ENCODE measurements around the gene TSPAN17.

TSPAN17 gene

GRCh38 chr5:176620333-176620981, 26.8 kb upstream of the TSPAN17 start:
- DNase-seq (ENCODE audit: low read depth): no peak
- no peak overlapping the region for H3K4me3 ChIP-seq (ENCODE audit: low read depth, low read length)
- in situ Hi-C loops (cut with HindIII; ENCODE audit: low sequenced_read_pairs): no loop called here
- no peak for TF ChIP-seq CTCF (IDR thresholded peaks at IDR 0.05; ENCODE audit: low read depth, low read length, missing control alignments)

GRCh38 chr5:176621661-176622079, 25.6 kb upstream of the TSPAN17 start:
- in situ Hi-C loops (cut with HindIII; ENCODE audit: low sequenced_read_pairs): no loop called here
- no peak for TF ChIP-seq CTCF (IDR thresholded peaks at IDR 0.05; ENCODE audit: low read depth, low read length, missing control alignments)
- DNase-seq (ENCODE audit: low read depth): no peak

GRCh38 chr5:176624142-176624541, 23.1 kb upstream of the TSPAN17 start:
- in situ Hi-C loops (cut with HindIII; ENCODE audit: low sequenced_read_pairs): no loop called here

More at GRCh38 chr5:176621661-176622079, 25.6 kb upstream of the TSPAN17 start:
- no peak overlapping the region for H3K4me3 ChIP-seq (ENCODE audit: low read depth, low read length)

GRCh38 chr5:176624938-176625337, 22.3 kb upstream of the TSPAN17 start:
- DNase-seq (ENCODE audit: low read depth): no peak
- in situ Hi-C loops (cut with HindIII; ENCODE audit: low sequenced_read_pairs): no loop called here
- no peak for TF ChIP-seq CTCF (IDR thresholded peaks at IDR 0.05; ENCODE audit: low read depth, low read length, missing control alignments)

More at GRCh38 chr5:176624142-176624541, 23.1 kb upstream of the TSPAN17 start:
- no peak for TF ChIP-seq CTCF (IDR thresholded peaks at IDR 0.05; ENCODE audit: low read depth, low read length, missing control alignments)
- no peak for DNase-seq (ENCODE audit: low read depth)
- H3K4me3 ChIP-seq (ENCODE audit: low read depth, low read length): no peak overlapping the region

GRCh38 chr5:176625512-176625911, 21.8 kb upstream of the TSPAN17 start:
- no peak overlapping the region for H3K4me3 ChIP-seq (ENCODE audit: low read depth, low read length)
- in situ Hi-C loops (cut with HindIII; ENCODE audit: low sequenced_read_pairs): no loop called here
- no peak for DNase-seq (ENCODE audit: low read depth)
- no peak for TF ChIP-seq CTCF (IDR thresholded peaks at IDR 0.05; ENCODE audit: low read depth, low read length, missing control alignments)

More at GRCh38 chr5:176624938-176625337, 22.3 kb upstream of the TSPAN17 start:
- H3K4me3 ChIP-seq (ENCODE audit: low read depth, low read length): no peak overlapping the region

GRCh38 chr5:176625966-176626875, 21.1 kb upstream of the TSPAN17 start:
- in situ Hi-C loops (cut with HindIII; ENCODE audit: low sequenced_read_pairs): no loop called here
- TF ChIP-seq CTCF (IDR thresholded peaks at IDR 0.05; ENCODE audit: low read depth, low read length, missing control alignments): no peak
- DNase-seq (ENCODE audit: low read depth): no peak
- H3K4me3 ChIP-seq (ENCODE audit: low read depth, low read length): no peak overlapping the region

All from astrocyte of the cerebellum (primary cell).